ENCODE data around the gene ANAPC15.
A peak's percentile ranks its signal among the peaks of the same experiment; 100 is the strongest.

ANAPC15 gene

GRCh38 chr11:72114570-72114969 lies 2.1 kb upstream of the ANAPC15 start:
- H3K79me2 ChIP-seq (ENCODE audit: control insufficient read depth, insufficient read depth, low read length), result no peaks in the 10 kb centered on the region
- H3K79me1 ChIP-seq (ENCODE audit: low read length), result no peaks in the 10 kb centered on the region
- H2BK5ac ChIP-seq (ENCODE audit: low read length), result no peak overlapping the region
- H4K8ac ChIP-seq (ENCODE audit: low read depth, low read length), result no peak overlapping the region
- H3K4me2 ChIP-seq (ENCODE audit: low read length), result no peak overlapping the region
- H2AK5ac ChIP-seq (ENCODE audit: low read length), result no peak overlapping the region
- no peak overlapping the region for H3K18ac ChIP-seq (ENCODE audit: low read length)
- no peak overlapping the region for H3K27ac ChIP-seq (ENCODE audit: low read depth, low read length)
- no peak overlapping the region for H2BK15ac ChIP-seq (replicated peaks; ENCODE audit: low read depth)
- H3K9ac ChIP-seq (ENCODE audit: low read length), result no peak overlapping the region
- H4K5ac ChIP-seq (ENCODE audit: low read length), result no peak overlapping the region
- DNase-seq, result no peak
- H3K4ac ChIP-seq (ENCODE audit: low read depth, low read length), result no peak overlapping the region
- no peak overlapping the region for H3K56ac ChIP-seq (ENCODE audit: low read length)
- no peak overlapping the region for H3K23ac ChIP-seq (ENCODE audit: low read length)
- H3K4me1 ChIP-seq (ENCODE audit: control insufficient read depth, low read depth, low read length), result peaks cover 2% of the 10 kb centered on the region
- WGBS (ENCODE audit: extremely low coverage, insufficient coverage, low lambda C conversion rate), result no CpG with 5 or more reads among the region's 1 CpG
- no peak overlapping the region for H3K4me3 ChIP-seq (ENCODE audit: low read length)
- H3K36me3 ChIP-seq (ENCODE audit: control insufficient read depth, insufficient read depth, low read length), result no peaks in the 10 kb centered on the region
- no peak overlapping the region for H2BK120ac ChIP-seq (ENCODE audit: low read depth, low read length)
- no peaks in the 10 kb centered on the region for H3K27me3 ChIP-seq (ENCODE audit: insufficient read depth, low read length, poor library complexity)

- Histone ChIP-seq H3K23ac (ENCODE audit: low read length) (no peak overlapping the region), H3K9ac (ENCODE audit: low read length) (peak overlapping the region; percentile 69), H3K56ac (ENCODE audit: low read length) (peak overlapping the region; percentile 91), H3K36me3 (ENCODE audit: control insufficient read depth, insufficient read depth, low read length) (no peaks in the 10 kb centered on the region), H2BK5ac (ENCODE audit: low read length) (no peak overlapping the region), H2AK5ac (ENCODE audit: low read length) (no peak overlapping the region), H3K27me3 (ENCODE audit: insufficient read depth, low read length, poor library complexity) (no peaks in the 10 kb centered on the region), H3K4ac (ENCODE audit: low read depth, low read length) (peak overlapping the region; percentile 56), H3K4me3 (ENCODE audit: low read length) (no peak overlapping the region), H3K27ac (ENCODE audit: low read depth, low read length) (no peak overlapping the region), H3K79me2 (ENCODE audit: control insufficient read depth, insufficient read depth, low read length) (no peaks in the 10 kb centered on the region), H3K4me1 (ENCODE audit: control insufficient read depth, low read depth, low read length) (peaks cover 2% of the 10 kb centered on the region), H3K18ac (ENCODE audit: low read length) (no peak overlapping the region), H3K79me1 (ENCODE audit: low read length) (no peaks in the 10 kb centered on the region), H2BK120ac (ENCODE audit: low read depth, low read length) (no peak overlapping the region), H2BK15ac (replicated peaks; ENCODE audit: low read depth) (no peak overlapping the region), H4K5ac (ENCODE audit: low read length) (peak overlapping the region; percentile 60), H3K4me2 (ENCODE audit: low read length) (peak overlapping the region; percentile 49), H4K8ac (ENCODE audit: low read depth, low read length) (peak overlapping the region; percentile 88)
- no CpG with 5 or more reads among the region's 9 CpGs for whole genome bisulfite sequencing (ENCODE audit: extremely low coverage, insufficient coverage, low lambda C conversion rate)
- DNase-seq, result no peak
These were observed 698 bp upstream of the ANAPC15 start for GRCh38 chr11:72112978-72113808.

- no peak overlapping the region for H3K18ac ChIP-seq (ENCODE audit: low read length)
- no peak overlapping the region for H4K8ac ChIP-seq (ENCODE audit: low read depth, low read length)
- no CpG with 5 or more reads among the region's 10 CpGs for WGBS (ENCODE audit: extremely low coverage, insufficient coverage, low lambda C conversion rate)
These were observed 974 bp downstream of the ANAPC15 start for GRCh38 chr11:72111300-72112142.

GRCh38 chr11:72105888-72106287 lies 6.6 kb downstream of the ANAPC15 start, which contains the start of gene TOMT:
TSS of gene TOMT (plus strand) at chr11:72105924. CDS start at chr11:72105952, 28 bp downstream.
- Histone ChIP-seq H3K27ac (ENCODE audit: low read depth, low read length) (no peak within 1 kb of the TSS), H4K8ac (ENCODE audit: low read depth, low read length) (no peak within 1 kb of the TSS), H3K36me3 (ENCODE audit: control insufficient read depth, insufficient read depth, low read length) (no peaks in the 10 kb centered on the region), H3K18ac (ENCODE audit: low read length) (no peak within 1 kb of the TSS), H3K4me1 (ENCODE audit: control insufficient read depth, low read depth, low read length) (peaks cover 5% of the 10 kb centered on the region), H3K79me2 (ENCODE audit: control insufficient read depth, insufficient read depth, low read length) (peaks cover 21% of the 10 kb centered on the region), H2BK120ac (ENCODE audit: low read depth, low read length) (no peak within 1 kb of the TSS), H4K5ac (ENCODE audit: low read length) (no peak within 1 kb of the TSS), H2BK15ac (replicated peaks; ENCODE audit: low read depth) (no peak within 1 kb of the TSS), H3K56ac (ENCODE audit: low read length) (no peak within 1 kb of the TSS), H3K4me3 (ENCODE audit: low read length) (no peak within 1 kb of the TSS), H3K9ac (ENCODE audit: low read length) (no peak within 1 kb of the TSS), H3K23ac (ENCODE audit: low read length) (no peak within 1 kb of the TSS), H3K4me2 (ENCODE audit: low read length) (no peak within 1 kb of the TSS), H2AK5ac (ENCODE audit: low read length) (no peak within 1 kb of the TSS), H2BK5ac (ENCODE audit: low read length) (no peak within 1 kb of the TSS), H3K27me3 (ENCODE audit: insufficient read depth, low read length, poor library complexity) (no peaks in the 10 kb centered on the region), H3K4ac (ENCODE audit: low read depth, low read length) (no peak within 1 kb of the TSS), H3K79me1 (ENCODE audit: low read length) (peaks cover 14% of the 10 kb centered on the region)
- DNase-seq, result no peak
- no CpG with 5 or more reads among the region's 14 CpGs for WGBS (ENCODE audit: extremely low coverage, insufficient coverage, low lambda C conversion rate)

More at GRCh38 chr11:72111300-72112142, 974 bp downstream of the ANAPC15 start:
- Histone ChIP-seq H3K79me1 (ENCODE audit: low read length) (no peaks in the 10 kb centered on the region), H3K36me3 (ENCODE audit: control insufficient read depth, insufficient read depth, low read length) (no peaks in the 10 kb centered on the region), H3K27me3 (ENCODE audit: insufficient read depth, low read length, poor library complexity) (no peaks in the 10 kb centered on the region), H3K79me2 (ENCODE audit: control insufficient read depth, insufficient read depth, low read length) (no peaks in the 10 kb centered on the region), H3K27ac (ENCODE audit: low read depth, low read length) (peak overlapping the region; percentile 19), H3K23ac (ENCODE audit: low read length) (peak overlapping the region; percentile 54), H3K9ac (ENCODE audit: low read length) (peak overlapping the region; percentile 92), H3K4me1 (ENCODE audit: control insufficient read depth, low read depth, low read length) (peaks cover 2% of the 10 kb centered on the region), H3K4me3 (ENCODE audit: low read length) (peak overlapping the region; percentile 67), H4K5ac (ENCODE audit: low read length) (no peak overlapping the region), H2BK15ac (replicated peaks; ENCODE audit: low read depth) (no peak overlapping the region), H3K56ac (ENCODE audit: low read length) (peak overlapping the region; percentile 96), H2BK5ac (ENCODE audit: low read length) (no peak overlapping the region), H3K4ac (ENCODE audit: low read depth, low read length) (peak overlapping the region; percentile 60), H3K4me2 (ENCODE audit: low read length) (peak overlapping the region; percentile 94), H2AK5ac (ENCODE audit: low read length) (peak overlapping the region; percentile 75), H2BK120ac (ENCODE audit: low read depth, low read length) (no peak overlapping the region)
- no peak for DNase-seq

GRCh38 chr11:72103754-72104167 lies 8.7 kb downstream of the ANAPC15 start:
- Histone ChIP-seq H2BK5ac (ENCODE audit: low read length) (peak overlapping the region; percentile 5), H3K79me1 (ENCODE audit: low read length) (peaks cover 29% of the 10 kb centered on the region), H3K4me3 (ENCODE audit: low read length) (no peak overlapping the region), H2BK120ac (ENCODE audit: low read depth, low read length) (no peak overlapping the region), H4K8ac (ENCODE audit: low read depth, low read length) (peak overlapping the region; percentile 68), H4K5ac (ENCODE audit: low read length) (peak overlapping the region; percentile 64), H2AK5ac (ENCODE audit: low read length) (peak overlapping the region; percentile 4), H3K27ac (ENCODE audit: low read depth, low read length) (peak overlapping the region; percentile 46), H3K4me1 (ENCODE audit: control insufficient read depth, low read depth, low read length) (peaks cover 5% of the 10 kb centered on the region), H3K18ac (ENCODE audit: low read length) (no peak overlapping the region), H3K4me2 (ENCODE audit: low read length) (peak overlapping the region; percentile 5), H3K27me3 (ENCODE audit: insufficient read depth, low read length, poor library complexity) (no peaks in the 10 kb centered on the region), H3K56ac (ENCODE audit: low read length) (peak overlapping the region; percentile 87), H3K23ac (ENCODE audit: low read length) (no peak overlapping the region), H3K9ac (ENCODE audit: low read length) (peak overlapping the region; percentile 57), H3K79me2 (ENCODE audit: control insufficient read depth, insufficient read depth, low read length) (peaks cover 27% of the 10 kb centered on the region), H2BK15ac (replicated peaks; ENCODE audit: low read depth) (no peak overlapping the region), H3K36me3 (ENCODE audit: control insufficient read depth, insufficient read depth, low read length) (peaks cover under 1% of the 10 kb centered on the region), H3K4ac (ENCODE audit: low read depth, low read length) (peak overlapping the region; percentile 90)
- WGBS (ENCODE audit: extremely low coverage, insufficient coverage, low lambda C conversion rate), result no CpG with 5 or more reads among the region's 11 CpGs
- no peak for DNase-seq
